HepG2 (cell line): ENCODE results near the gene EGFLAM.

Experiments
- DPF2 ChIP-seq: sonication (generic); formaldehyde crosslinking; IDR thresholded peaks from 2 replicates; pipeline ENCODE4 v1.4.0; 2020; ENCODE audit warnings: mild to moderate bottlenecking, low read depth, missing genetic modification reagents, borderline replicate concordance
- ESRRA ChIP-seq: sonication (generic); formaldehyde crosslinking; IDR thresholded peaks from 2 replicates; pipeline ENCODE4 v1.5.1; 2020; ENCODE audit warnings: mild to moderate bottlenecking, low read depth, missing genetic modification reagents
- EZH2 ChIP-seq: conservative IDR thresholded peaks from 2 replicates; pipeline ENCODE4 v1.6.1; 2012; ENCODE audit warnings: mild to moderate bottlenecking, low read depth, low read length, moderate library complexity
- FOXK2 ChIP-seq: fragments of 450-650 bp; IDR thresholded peaks from 2 replicates; pipeline ENCODE4 v1.6.1; 2016
- MEIS2 ChIP-seq: sonication (generic); formaldehyde crosslinking; IDR thresholded peaks from 2 replicates; pipeline ENCODE4 v1.9.0; 2021; ENCODE audit warnings: mild to moderate bottlenecking, missing genetic modification reagents
- MXI1 ChIP-seq: IDR thresholded peaks from 3 replicates; pipeline ENCODE4 v1.6.1; 2012; ENCODE audit warnings: low read depth, low read length, inconsistent platforms, borderline replicate concordance
- POLR2A ChIP-seq, 2 experiments: IDR thresholded peaks; 2 replicates each; pipeline ENCODE4 v1.6.1; 2011; ENCODE audit warnings: low read depth in 2 of 2, low read length in 2 of 2, mild to moderate bottlenecking in 1 of 2, moderate library complexity in 1 of 2; ENCODE audit not compliant: insufficient read depth in 1 of 2
- TAF1 ChIP-seq: sonication (generic); formaldehyde crosslinking; IDR thresholded peaks from 2 replicates; pipeline ENCODE4 v1.4.0; 2020; ENCODE audit warnings: missing genetic modification reagents
- TCF7 ChIP-seq: sonication (generic); IDR thresholded peaks from 2 replicates; pipeline ENCODE4 v1.6.1; 2016; ENCODE audit warnings: antibody characterized with exemption, low read depth
- TCF7L2 ChIP-seq: IDR thresholded peaks from 2 replicates; pipeline ENCODE4 v1.6.1; 2011; ENCODE audit warnings: mild to moderate bottlenecking, low read depth, low read length, moderate library complexity
- ZBTB1 ChIP-seq: sonication (generic); formaldehyde crosslinking; IDR thresholded peaks from 2 replicates; pipeline ENCODE4 v1.4.0; 2020; ENCODE audit warnings: missing genetic modification reagents, borderline replicate concordance
- ZNF7 ChIP-seq: IDR thresholded peaks from 2 replicates; pipeline ENCODE4 v1.6.1; 2016; ENCODE audit warnings: missing biosample characterization, missing genetic modification reagents
- TF ChIP-seq, protein P1 (sequence below): sonication (generic); formaldehyde crosslinking; IDR thresholded peaks from 2 replicates; pipeline ENCODE4 v1.5.0; 2020; ENCODE audit warnings: mild to moderate bottlenecking, missing genetic modification reagents, moderate library complexity
- TF ChIP-seq, protein P2 (sequence below): sonication (generic); formaldehyde crosslinking; IDR thresholded peaks from 2 replicates; pipeline ENCODE4 v1.5.1; 2020; ENCODE audit warnings: mild to moderate bottlenecking, missing genetic modification reagents

DNA sequence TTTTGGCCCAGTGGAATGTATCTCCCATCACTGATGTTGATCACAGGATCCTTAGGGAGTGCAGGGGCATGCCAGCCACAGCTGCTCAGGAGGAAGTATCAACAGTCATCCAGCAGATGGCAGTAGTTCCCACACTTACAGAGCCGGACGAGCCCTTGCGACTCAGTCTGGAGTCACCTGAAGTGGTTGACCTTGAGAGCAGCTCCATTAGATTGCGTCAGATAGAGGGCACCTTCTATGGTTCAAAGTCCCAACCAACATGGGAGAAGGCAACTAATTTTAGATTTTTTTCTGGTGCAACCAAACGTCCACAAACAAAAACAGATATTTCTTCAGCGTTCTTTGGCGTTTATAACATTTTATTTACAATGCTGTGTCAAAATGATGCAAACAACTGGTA is 124.5 kb downstream of the EGFLAM start:
- no peak for TF ChIP-seq ZNF7
- no peak for TF ChIP-seq MEIS2 (CRISPR knock-in tag)
- no peak for TF ChIP-seq TAF1 (CRISPR knock-in tag)
- TF ChIP-seq EZH2, result no peak
- TF ChIP-seq, protein P1, sequence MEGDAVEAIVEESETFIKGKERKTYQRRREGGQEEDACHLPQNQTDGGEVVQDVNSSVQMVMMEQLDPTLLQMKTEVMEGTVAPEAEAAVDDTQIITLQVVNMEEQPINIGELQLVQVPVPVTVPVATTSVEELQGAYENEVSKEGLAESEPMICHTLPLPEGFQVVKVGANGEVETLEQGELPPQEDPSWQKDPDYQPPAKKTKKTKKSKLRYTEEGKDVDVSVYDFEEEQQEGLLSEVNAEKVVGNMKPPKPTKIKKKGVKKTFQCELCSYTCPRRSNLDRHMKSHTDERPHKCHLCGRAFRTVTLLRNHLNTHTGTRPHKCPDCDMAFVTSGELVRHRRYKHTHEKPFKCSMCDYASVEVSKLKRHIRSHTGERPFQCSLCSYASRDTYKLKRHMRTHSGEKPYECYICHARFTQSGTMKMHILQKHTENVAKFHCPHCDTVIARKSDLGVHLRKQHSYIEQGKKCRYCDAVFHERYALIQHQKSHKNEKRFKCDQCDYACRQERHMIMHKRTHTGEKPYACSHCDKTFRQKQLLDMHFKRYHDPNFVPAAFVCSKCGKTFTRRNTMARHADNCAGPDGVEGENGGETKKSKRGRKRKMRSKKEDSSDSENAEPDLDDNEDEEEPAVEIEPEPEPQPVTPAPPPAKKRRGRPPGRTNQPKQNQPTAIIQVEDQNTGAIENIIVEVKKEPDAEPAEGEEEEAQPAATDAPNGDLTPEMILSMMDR (CRISPR knock-in tag), result peak; percentile 90
- no peak for TF ChIP-seq TCF7L2
- peak; percentile 100 for TF ChIP-seq ESRRA (CRISPR knock-in tag)
- TF ChIP-seq MXI1, result peak; percentile 42; the same call in 1 of the 3 replicates
- TF ChIP-seq ZBTB1 (CRISPR knock-in tag), result no peak
- no peak for TF ChIP-seq TCF7
- TF ChIP-seq DPF2 (CRISPR knock-in tag), result no peak
- TF ChIP-seq, protein P2, sequence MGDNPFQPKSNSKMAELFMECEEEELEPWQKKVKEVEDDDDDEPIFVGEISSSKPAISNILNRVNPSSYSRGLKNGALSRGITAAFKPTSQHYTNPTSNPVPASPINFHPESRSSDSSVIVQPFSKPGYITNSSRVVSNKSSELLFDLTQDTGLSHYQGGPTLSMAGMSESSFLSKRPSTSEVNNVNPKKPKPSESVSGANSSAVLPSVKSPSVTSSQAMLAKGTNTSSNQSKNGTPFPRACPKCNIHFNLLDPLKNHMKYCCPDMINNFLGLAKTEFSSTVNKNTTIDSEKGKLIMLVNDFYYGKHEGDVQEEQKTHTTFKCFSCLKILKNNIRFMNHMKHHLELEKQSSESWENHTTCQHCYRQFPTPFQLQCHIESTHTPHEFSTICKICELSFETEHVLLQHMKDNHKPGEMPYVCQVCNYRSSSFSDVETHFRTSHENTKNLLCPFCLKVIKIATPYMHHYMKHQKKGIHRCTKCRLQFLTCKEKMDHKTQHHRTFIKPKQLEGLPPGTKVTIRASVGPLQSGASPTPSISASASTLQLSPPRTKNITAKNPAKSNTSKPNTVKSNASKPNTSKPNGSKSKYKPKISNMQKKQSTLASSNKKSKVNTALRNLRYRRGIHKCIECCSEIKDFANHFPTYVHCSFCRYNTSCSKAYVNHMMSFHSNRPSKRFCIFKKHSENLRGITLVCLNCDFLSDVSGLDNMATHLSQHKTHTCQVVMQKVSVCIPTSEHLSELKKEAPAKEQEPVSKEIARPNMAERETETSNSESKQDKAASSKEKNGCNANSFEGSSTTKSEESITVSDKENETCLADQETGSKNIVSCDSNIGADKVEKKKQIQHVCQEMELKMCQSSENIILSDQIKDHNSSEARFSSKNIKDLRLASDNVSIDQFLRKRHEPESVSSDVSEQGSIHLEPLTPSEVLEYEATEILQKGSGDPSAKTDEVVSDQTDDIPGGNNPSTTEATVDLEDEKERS, result peak; percentile 81; the same call in 1 of the 2 replicates
- TF ChIP-seq POLR2A (IDR thresholded peaks at IDR 0.05; ENCODE audit: insufficient read depth in 1 of 2, low read depth in 2 of 2, low read length in 2 of 2), result no peak
- TF ChIP-seq FOXK2, result no peak
